ENCODE measurements around the gene HLA-DQB1.
"Not testable (repeated sequence)": the region's sequence is repeated elsewhere in the genome, so short reads cannot be mapped to it uniquely, and the experiment has no call there.

Gene HLA-DQB1

DNA sequence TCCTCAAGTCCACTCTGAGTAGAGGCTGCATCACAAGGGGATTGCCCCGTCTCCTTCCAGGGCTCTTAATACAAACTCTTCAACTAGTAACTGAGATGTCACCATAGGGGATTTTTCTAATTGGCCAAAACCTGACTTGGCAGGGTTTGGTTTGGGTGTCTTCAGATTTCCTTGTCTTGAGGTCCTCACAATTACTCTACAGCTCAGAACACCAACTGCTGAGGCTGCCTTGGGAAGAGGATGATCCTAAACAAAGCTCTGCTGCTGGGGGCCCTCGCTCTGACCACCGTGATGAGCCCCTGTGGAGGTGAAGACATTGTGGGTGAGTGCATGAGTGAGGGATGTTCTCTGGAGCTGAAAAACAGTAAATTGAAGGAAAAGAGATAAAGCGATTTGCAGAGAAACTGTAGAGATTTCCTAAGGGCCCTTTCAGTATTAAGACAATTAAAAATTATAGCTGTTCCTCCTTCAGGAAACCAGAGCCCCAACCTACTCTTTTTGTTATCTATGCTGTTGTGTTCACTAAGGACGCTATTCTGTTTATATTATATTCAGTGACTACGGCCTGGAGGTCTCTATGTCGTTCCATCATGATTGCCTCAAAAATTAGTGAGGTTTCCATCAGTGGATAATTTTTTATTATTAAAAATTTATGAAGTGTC is 29.1 kb downstream of the HLA-DQB1 start, which contains the start of gene HLA-DQA1:
Gene HLA-DQA1, plus strand, starts transcription at position 188 of the 662 bp plus-strand sequence. Its CDS starts 53 bp downstream, at position 241.
- TF ChIP-seq, protein P1, sequence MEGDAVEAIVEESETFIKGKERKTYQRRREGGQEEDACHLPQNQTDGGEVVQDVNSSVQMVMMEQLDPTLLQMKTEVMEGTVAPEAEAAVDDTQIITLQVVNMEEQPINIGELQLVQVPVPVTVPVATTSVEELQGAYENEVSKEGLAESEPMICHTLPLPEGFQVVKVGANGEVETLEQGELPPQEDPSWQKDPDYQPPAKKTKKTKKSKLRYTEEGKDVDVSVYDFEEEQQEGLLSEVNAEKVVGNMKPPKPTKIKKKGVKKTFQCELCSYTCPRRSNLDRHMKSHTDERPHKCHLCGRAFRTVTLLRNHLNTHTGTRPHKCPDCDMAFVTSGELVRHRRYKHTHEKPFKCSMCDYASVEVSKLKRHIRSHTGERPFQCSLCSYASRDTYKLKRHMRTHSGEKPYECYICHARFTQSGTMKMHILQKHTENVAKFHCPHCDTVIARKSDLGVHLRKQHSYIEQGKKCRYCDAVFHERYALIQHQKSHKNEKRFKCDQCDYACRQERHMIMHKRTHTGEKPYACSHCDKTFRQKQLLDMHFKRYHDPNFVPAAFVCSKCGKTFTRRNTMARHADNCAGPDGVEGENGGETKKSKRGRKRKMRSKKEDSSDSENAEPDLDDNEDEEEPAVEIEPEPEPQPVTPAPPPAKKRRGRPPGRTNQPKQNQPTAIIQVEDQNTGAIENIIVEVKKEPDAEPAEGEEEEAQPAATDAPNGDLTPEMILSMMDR (conservative IDR thresholded peaks at IDR 0.05; ENCODE audit: low read depth, low read length), result no peak
- H3K4me3 ChIP-seq (ENCODE audit: low read length), result no peak within 1 kb of the TSS
- DNase-seq (ENCODE audit: low read depth), result no peak

DNA sequence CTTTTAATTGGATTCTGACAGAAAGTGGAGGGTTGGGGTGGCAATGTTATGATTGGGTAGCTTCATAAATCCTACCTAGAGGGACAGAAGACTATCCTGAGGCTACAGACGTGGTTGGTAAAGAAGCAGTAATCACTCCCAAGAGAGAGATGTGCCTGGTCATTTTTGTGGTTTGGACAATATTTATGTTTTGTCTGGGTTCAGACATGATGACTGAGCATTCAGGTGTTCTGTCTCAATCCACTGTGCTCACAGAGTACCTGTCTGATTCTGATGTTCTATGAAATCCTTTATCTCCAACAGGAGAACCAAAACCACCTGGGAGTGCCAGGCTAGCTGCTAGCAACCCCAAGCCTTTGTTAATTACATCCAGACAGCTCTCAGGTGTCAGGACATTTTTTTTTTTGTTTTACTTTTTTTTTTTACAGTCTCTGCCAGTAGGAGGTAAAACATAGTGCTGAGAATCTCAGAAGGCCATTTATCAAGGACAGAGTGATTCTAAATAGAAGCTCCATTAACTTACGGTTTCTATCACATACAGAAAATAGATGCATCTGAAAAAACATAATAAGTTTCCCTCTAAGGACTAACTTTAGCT is 30.8 kb downstream of the HLA-DQB1 start:
- no peak overlapping the region for H3K4me3 ChIP-seq (ENCODE audit: low read length)
- no peak for DNase-seq (ENCODE audit: low read depth)
- TF ChIP-seq, protein P1 (conservative IDR thresholded peaks at IDR 0.05; ENCODE audit: low read depth, low read length), result no peak

DNA sequence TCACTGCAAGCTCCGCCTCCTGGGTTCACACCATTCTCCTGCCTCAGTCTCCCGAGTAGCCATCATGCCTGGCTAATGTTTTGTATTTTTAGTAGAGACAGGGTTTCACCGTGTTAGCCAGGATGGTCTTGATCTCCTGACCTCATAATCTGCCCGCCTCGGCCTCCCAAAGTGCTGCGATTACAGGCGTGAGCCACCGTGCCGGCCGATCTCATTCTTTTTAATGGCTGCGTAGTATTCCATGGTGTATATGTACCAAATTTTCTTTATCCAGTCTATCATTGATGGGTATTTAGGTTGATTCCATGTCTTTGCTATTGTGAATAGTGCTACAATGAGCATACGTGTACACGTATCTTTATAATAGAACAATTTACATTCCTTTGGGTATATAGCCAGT is 36.7 kb downstream of the HLA-DQB1 start:
- H3K4me3 ChIP-seq (ENCODE audit: low read length); DNase-seq (ENCODE audit: low read depth): not testable (repeated sequence)

DNA sequence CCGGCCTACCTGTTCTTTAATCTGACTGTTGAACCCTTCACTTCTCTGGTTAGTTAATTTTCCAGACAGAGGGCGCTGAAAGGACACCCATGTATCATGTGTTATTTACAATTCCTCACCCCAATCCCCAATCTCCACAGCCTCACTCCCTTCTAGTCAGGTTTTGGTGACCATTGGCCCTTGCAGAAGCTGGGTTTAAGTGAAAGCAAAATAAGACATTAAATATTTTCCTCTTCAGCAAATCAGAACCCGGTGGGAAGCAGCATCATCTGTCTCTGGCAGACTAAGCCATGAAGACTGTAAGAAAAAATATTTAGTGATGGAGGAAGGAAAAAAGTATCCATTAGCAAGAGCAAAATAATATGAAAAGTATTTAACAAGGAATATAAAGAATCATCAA is 38.6 kb downstream of the HLA-DQB1 start:
- no peak for DNase-seq (ENCODE audit: low read depth)
- no peak overlapping the region for H3K4me3 ChIP-seq (ENCODE audit: low read length)
- TF ChIP-seq, protein P1 (conservative IDR thresholded peaks at IDR 0.05; ENCODE audit: low read depth, low read length), result no peak

DNA sequence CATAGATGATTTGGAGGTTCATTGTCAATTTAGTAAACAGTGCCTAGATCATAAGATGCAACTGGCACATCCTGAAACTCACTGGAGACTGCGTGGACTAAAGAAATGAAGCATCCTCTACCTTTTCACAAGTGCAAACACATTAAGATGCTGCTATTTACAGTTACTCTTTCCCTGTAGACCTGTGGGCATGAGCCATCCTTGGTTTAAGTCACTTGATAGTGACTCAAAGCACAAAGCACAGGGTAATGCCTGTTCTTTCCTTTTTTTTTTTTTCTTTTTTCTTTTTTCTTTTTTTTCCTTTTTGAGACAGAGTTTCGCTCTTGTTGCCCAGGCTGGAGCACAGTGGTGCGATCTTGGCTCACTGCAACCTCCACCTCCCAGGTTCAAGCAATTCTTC is 39.2 kb downstream of the HLA-DQB1 start:
- TF ChIP-seq, protein P1 (conservative IDR thresholded peaks at IDR 0.05; ENCODE audit: low read depth, low read length), result no peak
- H3K4me3 ChIP-seq (ENCODE audit: low read length), result no peak overlapping the region

DNA sequence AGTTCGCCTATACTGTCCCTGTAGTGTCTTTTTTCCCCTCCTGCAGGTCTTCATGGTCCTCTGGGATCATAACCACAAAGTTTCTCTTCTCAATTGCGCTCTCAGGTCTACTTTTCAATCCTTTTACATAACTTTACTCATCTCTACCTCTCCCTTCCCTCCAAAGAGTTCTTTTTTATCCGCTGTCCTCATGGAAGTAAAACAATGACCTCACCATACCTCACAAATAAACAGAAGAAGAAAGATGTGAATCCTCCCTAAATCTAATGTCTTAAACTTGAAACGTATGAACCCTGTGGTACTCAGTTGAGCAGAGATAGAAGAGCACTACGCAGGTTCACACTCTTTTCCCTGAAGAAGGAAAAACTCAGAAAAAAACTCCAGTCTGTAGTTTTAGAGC is 41.3 kb downstream of the HLA-DQB1 start:
- DNase-seq (ENCODE audit: low read depth), result no peak
- H3K4me3 ChIP-seq (ENCODE audit: low read length), result no peak overlapping the region
- TF ChIP-seq, protein P1 (conservative IDR thresholded peaks at IDR 0.05; ENCODE audit: low read depth, low read length), result no peak

More for the DNA sequence above, 39.2 kb downstream of the HLA-DQB1 start:
- no peak for DNase-seq (ENCODE audit: low read depth)

DNA sequence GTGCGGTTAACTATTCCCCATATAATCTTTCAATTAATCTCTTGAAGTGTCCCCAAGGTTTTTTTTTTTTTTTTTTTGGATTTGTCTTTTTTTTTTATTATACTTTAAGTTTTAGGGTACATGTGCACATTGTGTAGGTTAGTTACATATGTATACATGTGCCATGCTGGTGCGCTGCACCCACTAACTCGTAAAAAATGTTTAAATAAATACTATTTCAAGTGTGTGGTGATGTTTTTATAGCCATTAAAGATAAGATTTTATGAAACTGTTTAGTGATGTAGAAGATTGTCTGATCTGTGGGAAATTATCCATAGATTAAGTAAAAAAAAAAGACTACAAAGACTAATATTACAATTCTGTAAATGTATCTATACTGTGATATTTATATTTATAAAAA is 41.9 kb downstream of the HLA-DQB1 start:
- TF ChIP-seq, protein P1 (conservative IDR thresholded peaks at IDR 0.05; ENCODE audit: low read depth, low read length), result no peak
- H3K4me3 ChIP-seq (ENCODE audit: low read length), result no peak overlapping the region
- DNase-seq (ENCODE audit: low read depth), result no peak
